ENCODE measurements around the gene CUL9. TPM values are rescaled to one million over a fixed set of nuclear protein-coding genes. Genes with fewer than 3 reads are reported as not detected.

CUL9 gene
- polyA plus RNA-seq, 1 donor from 2014 or later = 65.0 TPM

DNA sequence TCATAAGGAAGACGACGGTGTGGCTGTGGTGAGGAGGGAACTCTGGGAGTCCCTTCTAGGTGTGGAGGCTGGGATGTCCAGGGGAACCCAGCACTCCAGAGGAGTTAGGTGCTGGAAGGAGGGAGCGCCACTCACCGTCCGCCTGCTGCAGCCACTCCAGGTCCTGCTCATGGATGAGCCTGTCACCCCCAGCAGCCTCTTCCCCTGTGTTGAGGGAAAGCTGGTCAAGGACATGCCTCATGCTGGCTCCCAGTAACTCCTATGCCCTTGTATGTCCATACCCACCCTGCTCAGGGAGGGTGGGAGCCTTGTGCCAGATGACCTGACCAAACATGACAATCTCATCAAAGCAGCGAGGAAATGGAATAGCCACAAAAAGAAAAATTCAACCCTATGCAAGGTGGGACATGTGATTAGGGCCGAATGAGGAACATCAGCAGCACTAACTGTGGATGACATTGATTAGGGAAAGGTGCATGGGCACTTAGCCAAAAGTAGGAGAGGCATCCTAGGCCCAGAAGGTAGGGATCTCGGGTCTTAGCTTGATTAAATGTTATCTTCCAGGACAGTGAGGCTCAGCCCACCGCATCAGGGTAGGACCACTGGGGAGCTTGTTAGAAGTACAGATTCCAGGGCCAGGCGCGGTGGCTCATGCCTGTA lies 44.3 kb downstream of the CUL9 start:
- H4K20me1 ChIP-seq (ENCODE audit: insufficient read depth) = no peaks in the 10 kb centered on the region
- H3K27ac ChIP-seq (ENCODE audit: low read length) = no peak overlapping the region
- no peak overlapping the region for H2AFZ ChIP-seq (ENCODE audit: low read depth, low read length)
- no peaks in the 10 kb centered on the region for H3K27me3 ChIP-seq (ENCODE audit: insufficient read depth, low read depth, low read length)
- no peak for TF ChIP-seq POLR2AphosphoS5 (IDR thresholded peaks at IDR 0.05)
- TF ChIP-seq TAF1 (IDR thresholded peaks at IDR 0.05; ENCODE audit: low read depth) = no peak
- no peak overlapping the region for H3K9ac ChIP-seq (ENCODE audit: low read length)
- no peaks in the 10 kb centered on the region for H3K9me3 ChIP-seq (ENCODE audit: low read length)
- no peaks in the 10 kb centered on the region for H3K36me3 ChIP-seq (ENCODE audit: insufficient read depth, low read length)
- no peak overlapping the region for H3K4me3 ChIP-seq (ENCODE audit: low read length)
- no peaks in the 10 kb centered on the region for H3K9me2 ChIP-seq (ENCODE audit: insufficient read depth, low read length)
- H3K4me2 ChIP-seq (ENCODE audit: low read length) = no peak overlapping the region
- no peaks in the 10 kb centered on the region for H3K79me2 ChIP-seq (replicated peaks; ENCODE audit: insufficient read depth, low read length)
- H3F3A ChIP-seq (ENCODE audit: insufficient read depth, low read length, poor library complexity, severe bottlenecking) = no peaks in the 10 kb centered on the region

DNA sequence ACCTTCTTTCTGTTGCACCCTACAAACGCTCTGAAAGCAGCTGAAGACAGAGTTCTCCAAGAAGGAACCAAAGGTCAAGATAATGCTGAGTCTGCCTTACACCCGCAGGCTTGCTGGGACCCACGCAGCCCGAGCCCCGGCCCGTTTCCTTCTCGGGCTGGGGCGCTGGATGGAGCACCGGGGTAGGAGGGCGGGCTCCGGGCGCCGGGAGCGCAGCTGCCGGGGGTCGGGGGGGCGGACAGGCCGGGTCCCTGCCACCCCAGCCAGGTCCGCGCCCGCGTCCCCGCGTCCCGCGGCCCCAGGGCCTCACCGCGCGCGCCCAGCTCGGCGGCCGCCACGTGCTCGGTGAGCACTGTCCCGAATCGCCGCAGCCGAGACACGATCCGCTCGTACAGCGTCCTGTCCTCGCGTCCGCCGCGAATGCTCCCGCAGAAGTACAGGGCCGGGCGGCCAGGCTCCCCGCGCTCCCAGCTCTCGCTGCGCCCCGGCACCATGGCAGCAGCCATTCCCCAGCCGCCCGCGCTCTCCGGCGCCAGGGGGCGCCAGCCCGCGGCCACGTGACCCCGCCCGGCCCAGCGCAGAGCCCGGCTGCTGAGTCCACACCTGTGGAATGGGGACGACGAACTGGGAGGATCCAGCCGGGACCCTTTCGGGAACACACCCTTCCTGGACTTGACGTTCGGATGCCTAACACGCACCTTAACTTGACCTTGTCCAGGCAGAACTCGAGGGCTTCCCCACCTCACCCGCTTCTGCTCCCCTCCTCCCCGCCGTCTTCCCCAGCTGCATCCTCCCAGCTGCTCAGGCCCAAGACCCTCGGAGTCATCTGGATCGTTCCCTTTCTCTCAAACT lies 47.2 kb downstream of the CUL9 start, which contains the start of gene DNPH1:
Gene DNPH1 (minus strand): TSS at position 531 of the 852 bp plus-strand sequence. CDS start 25 bp downstream, at position 506.
- TF ChIP-seq EP300 (conservative IDR thresholded peaks at IDR 0.05; ENCODE audit: poor library complexity, severe bottlenecking) (peak; percentile 38), RAD21 (conservative IDR thresholded peaks at IDR 0.05) (peak; percentile 60), SMC3 (conservative IDR thresholded peaks at IDR 0.05; ENCODE audit: poor library complexity) (peak; percentile 74), EZH2 (IDR thresholded peaks at IDR 0.05; ENCODE audit: borderline replicate concordance, insufficient read depth, low read length, poor library complexity, severe bottlenecking) (no peak), MXI1 (conservative IDR thresholded peaks at IDR 0.05; ENCODE audit: poor library complexity, severe bottlenecking) (peak; percentile 81), POLR2AphosphoS5 (IDR thresholded peaks at IDR 0.05) (peak; percentile 51)
- TF ChIP-seq, protein P1, sequence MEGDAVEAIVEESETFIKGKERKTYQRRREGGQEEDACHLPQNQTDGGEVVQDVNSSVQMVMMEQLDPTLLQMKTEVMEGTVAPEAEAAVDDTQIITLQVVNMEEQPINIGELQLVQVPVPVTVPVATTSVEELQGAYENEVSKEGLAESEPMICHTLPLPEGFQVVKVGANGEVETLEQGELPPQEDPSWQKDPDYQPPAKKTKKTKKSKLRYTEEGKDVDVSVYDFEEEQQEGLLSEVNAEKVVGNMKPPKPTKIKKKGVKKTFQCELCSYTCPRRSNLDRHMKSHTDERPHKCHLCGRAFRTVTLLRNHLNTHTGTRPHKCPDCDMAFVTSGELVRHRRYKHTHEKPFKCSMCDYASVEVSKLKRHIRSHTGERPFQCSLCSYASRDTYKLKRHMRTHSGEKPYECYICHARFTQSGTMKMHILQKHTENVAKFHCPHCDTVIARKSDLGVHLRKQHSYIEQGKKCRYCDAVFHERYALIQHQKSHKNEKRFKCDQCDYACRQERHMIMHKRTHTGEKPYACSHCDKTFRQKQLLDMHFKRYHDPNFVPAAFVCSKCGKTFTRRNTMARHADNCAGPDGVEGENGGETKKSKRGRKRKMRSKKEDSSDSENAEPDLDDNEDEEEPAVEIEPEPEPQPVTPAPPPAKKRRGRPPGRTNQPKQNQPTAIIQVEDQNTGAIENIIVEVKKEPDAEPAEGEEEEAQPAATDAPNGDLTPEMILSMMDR (IDR thresholded peaks at IDR 0.05; ENCODE audit: poor library complexity, severe bottlenecking) = peak; percentile 92
- TF ChIP-seq, protein P2, sequence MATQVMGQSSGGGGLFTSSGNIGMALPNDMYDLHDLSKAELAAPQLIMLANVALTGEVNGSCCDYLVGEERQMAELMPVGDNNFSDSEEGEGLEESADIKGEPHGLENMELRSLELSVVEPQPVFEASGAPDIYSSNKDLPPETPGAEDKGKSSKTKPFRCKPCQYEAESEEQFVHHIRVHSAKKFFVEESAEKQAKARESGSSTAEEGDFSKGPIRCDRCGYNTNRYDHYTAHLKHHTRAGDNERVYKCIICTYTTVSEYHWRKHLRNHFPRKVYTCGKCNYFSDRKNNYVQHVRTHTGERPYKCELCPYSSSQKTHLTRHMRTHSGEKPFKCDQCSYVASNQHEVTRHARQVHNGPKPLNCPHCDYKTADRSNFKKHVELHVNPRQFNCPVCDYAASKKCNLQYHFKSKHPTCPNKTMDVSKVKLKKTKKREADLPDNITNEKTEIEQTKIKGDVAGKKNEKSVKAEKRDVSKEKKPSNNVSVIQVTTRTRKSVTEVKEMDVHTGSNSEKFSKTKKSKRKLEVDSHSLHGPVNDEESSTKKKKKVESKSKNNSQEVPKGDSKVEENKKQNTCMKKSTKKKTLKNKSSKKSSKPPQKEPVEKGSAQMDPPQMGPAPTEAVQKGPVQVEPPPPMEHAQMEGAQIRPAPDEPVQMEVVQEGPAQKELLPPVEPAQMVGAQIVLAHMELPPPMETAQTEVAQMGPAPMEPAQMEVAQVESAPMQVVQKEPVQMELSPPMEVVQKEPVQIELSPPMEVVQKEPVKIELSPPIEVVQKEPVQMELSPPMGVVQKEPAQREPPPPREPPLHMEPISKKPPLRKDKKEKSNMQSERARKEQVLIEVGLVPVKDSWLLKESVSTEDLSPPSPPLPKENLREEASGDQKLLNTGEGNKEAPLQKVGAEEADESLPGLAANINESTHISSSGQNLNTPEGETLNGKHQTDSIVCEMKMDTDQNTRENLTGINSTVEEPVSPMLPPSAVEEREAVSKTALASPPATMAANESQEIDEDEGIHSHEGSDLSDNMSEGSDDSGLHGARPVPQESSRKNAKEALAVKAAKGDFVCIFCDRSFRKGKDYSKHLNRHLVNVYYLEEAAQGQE (IDR thresholded peaks at IDR 0.05; ENCODE audit: borderline replicate concordance) = no peak

More for the DNA sequence above, 47.2 kb downstream of the CUL9 start, which contains the start of gene DNPH1:
- Histone ChIP-seq H3K79me2 (replicated peaks; ENCODE audit: insufficient read depth, low read length) (no peaks in the 10 kb centered on the region), H3K4me2 (ENCODE audit: low read length) (no peak within 1 kb of the TSS), H3K36me3 (ENCODE audit: insufficient read depth, low read length) (no peaks in the 10 kb centered on the region), H3K4me3 (ENCODE audit: low read length) (peak within 1 kb of the TSS; percentile 62), H3K9me3 (ENCODE audit: low read length) (no peaks in the 10 kb centered on the region), H3K27ac (ENCODE audit: low read length) (no peak within 1 kb of the TSS), H3K9me2 (ENCODE audit: insufficient read depth, low read length) (no peaks in the 10 kb centered on the region), H4K20me1 (ENCODE audit: insufficient read depth) (no peaks in the 10 kb centered on the region), H3F3A (ENCODE audit: insufficient read depth, low read length, poor library complexity, severe bottlenecking) (no peaks in the 10 kb centered on the region), H2AFZ (ENCODE audit: low read depth, low read length) (no peak within 1 kb of the TSS), H3K9ac (ENCODE audit: low read length) (peak within 1 kb of the TSS; percentile 55), H3K27me3 (ENCODE audit: insufficient read depth, low read depth, low read length) (no peaks in the 10 kb centered on the region)
